ENCODE results near the gene RPL23.

The RPL23 gene

DNA sequence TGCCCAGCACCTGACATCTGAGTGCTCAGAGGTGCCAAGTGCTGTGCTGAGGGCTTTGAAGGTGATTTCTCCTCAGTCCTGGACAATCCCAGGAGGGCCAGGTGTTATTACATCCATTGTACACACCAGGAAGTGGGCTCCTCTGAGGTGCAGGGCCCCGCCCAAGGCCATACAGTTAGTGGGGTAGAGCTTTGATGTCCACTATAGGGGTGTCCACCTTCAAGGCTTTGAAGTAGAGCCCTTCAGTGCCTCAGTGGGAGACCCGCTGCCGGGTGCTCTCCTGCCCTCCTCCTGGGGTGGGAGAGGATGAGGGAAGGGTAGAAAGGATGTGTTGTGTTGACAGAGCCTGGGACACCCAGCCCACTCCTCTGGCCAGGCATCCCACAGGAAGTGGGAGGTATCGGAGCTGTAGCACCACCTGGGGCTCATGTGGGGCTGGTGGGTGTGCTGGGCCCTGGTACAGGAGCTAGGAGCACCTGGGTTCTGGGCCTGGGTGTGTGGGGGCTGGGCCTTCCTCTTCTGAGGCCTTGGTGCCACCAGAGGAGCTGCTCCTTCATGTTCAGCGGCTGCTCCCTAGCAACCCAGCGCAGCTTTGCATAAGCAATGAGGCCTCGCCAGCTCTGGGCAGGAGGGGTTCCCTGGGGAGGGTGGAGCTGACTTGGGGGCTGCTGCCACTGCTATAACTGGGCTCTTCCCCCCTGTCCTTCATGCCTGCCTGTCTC lies 23.8 kb upstream of the RPL23 start:
- H3K4me3 ChIP-seq (ENCODE audit: control insufficient read depth, low read depth, low read length): no peak overlapping the region
- no peak for DNase-seq (ENCODE audit: low read depth)
- TF ChIP-seq, protein P1, sequence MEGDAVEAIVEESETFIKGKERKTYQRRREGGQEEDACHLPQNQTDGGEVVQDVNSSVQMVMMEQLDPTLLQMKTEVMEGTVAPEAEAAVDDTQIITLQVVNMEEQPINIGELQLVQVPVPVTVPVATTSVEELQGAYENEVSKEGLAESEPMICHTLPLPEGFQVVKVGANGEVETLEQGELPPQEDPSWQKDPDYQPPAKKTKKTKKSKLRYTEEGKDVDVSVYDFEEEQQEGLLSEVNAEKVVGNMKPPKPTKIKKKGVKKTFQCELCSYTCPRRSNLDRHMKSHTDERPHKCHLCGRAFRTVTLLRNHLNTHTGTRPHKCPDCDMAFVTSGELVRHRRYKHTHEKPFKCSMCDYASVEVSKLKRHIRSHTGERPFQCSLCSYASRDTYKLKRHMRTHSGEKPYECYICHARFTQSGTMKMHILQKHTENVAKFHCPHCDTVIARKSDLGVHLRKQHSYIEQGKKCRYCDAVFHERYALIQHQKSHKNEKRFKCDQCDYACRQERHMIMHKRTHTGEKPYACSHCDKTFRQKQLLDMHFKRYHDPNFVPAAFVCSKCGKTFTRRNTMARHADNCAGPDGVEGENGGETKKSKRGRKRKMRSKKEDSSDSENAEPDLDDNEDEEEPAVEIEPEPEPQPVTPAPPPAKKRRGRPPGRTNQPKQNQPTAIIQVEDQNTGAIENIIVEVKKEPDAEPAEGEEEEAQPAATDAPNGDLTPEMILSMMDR (IDR thresholded peaks at IDR 0.05; ENCODE audit: control insufficient read depth, insufficient read depth, low read depth, low read length, missing control alignments): no peak

DNA sequence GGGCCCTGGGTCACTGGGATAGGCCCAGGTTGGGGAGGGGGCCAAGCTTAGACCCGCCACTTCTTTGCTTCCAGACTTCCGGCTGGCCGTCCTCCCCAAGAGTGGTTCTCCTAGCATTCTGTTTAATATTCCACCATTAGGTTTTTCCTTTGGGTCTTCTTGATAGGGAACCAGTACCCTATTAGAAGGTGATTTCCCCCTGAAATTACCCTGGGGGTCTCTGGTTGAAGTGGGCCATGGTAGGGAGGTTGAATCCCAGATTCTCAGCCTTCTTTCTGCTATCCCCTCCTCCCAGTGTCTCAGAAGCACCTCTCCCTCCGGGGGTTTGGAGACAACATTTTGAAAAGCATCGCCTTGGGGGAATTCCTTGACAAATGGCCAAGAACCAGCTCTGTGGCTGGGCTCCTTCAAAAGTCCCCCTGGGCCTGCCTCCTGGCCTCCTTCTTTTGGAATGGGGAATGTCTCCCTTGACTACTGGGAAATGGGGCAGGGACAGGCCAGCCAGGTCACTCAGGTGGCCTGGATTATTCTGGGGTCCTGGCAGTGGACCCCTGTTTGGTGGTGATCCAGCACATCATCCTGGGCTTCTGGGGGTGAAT lies 22.1 kb upstream of the RPL23 start:
- TF ChIP-seq, protein P1 (IDR thresholded peaks at IDR 0.05; ENCODE audit: control insufficient read depth, insufficient read depth, low read depth, low read length, missing control alignments): no peak
- H3K4me3 ChIP-seq (ENCODE audit: control insufficient read depth, low read depth, low read length): no peak overlapping the region
- no peak for DNase-seq (ENCODE audit: low read depth)

DNA sequence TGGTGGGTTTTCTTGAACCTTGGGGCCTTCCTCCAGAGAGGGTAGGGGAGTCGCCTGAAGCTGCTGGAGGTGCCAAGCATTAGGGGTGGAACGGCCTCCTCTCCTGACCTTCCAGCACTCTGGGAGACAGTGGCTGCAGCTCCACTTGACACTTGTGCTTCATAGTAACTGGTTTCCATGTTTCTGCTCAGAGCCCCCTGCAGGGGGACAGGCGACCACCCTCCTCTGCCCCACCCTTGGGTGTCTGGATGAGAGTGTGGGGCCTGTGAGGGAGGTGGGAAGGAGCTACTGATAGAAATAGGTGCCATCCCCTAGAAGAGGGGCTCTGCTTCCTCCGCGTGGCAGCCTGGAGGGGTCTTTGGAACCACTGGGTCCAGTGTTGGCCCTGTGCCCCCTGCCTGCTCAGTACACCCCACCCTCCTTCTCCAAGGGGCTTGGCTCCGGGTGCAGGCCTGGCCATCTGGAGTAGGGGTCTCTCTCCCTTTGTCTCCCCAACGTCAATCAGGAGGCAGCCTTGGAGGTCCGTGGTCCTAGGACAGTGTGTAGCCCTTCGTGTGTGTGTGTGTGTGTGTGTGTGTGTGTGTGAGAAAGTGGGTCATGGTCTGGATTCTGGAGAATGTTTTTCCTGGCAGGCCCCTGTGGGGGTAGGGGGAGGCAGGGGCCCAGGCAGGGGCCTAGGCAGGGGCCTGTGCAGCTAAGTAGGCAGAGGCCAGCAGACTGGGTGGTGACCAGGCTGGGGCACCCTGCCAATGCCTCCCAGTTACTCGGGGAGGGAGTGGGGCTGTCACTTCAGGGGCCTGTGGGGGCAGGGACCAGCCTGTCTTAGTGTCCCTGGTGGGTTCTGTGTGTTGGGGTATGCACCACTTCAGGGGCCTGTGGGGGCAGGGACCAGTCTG lies 21.2 kb upstream of the RPL23 start:
- H3K4me3 ChIP-seq (ENCODE audit: control insufficient read depth, low read depth, low read length): peak overlapping the region; percentile 14
- no peak for DNase-seq (ENCODE audit: low read depth)
- TF ChIP-seq, protein P1 (IDR thresholded peaks at IDR 0.05; ENCODE audit: control insufficient read depth, insufficient read depth, low read depth, low read length, missing control alignments): no peak

DNA sequence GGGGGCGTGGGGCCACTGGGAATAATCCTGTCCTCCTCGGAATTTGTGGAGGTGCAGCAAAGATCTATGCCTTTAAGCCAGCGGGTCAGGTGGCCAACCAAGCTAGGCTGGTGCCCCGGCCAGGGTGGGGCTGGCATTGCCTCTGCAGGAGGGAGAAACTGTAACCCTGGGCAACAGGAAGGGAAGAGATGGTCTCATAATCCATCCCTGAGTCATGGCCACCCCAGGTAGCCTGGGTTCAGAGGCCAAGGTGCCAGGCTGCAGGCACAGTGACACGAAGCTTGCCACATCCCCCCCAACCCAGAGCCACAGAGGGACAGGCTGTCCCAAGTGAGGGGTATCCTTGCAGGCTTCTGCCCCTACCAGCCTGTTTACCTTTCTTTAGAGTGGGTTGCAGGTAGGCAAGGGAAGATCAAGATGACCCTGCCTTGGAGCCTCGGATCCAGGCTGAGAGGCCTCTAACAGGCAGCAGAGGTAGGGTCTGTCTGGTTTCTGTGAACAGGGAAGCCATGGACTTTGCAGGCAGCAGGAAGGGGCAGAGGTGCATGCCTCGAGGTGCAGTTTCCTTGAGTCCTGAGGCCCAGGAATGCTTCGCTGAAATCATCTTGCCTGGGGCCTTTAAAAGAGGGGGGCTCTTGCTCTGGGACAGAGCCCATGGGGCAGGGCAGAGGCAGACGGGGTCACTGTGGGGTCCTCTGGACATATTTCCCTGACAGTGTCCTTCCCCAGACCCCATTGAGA lies 20.3 kb upstream of the RPL23 start:
- peak overlapping the region; percentile 3 for H3K4me3 ChIP-seq (ENCODE audit: control insufficient read depth, low read depth, low read length)
- TF ChIP-seq, protein P1 (IDR thresholded peaks at IDR 0.05; ENCODE audit: control insufficient read depth, insufficient read depth, low read depth, low read length, missing control alignments): no peak
- no peak for DNase-seq (ENCODE audit: low read depth)

DNA sequence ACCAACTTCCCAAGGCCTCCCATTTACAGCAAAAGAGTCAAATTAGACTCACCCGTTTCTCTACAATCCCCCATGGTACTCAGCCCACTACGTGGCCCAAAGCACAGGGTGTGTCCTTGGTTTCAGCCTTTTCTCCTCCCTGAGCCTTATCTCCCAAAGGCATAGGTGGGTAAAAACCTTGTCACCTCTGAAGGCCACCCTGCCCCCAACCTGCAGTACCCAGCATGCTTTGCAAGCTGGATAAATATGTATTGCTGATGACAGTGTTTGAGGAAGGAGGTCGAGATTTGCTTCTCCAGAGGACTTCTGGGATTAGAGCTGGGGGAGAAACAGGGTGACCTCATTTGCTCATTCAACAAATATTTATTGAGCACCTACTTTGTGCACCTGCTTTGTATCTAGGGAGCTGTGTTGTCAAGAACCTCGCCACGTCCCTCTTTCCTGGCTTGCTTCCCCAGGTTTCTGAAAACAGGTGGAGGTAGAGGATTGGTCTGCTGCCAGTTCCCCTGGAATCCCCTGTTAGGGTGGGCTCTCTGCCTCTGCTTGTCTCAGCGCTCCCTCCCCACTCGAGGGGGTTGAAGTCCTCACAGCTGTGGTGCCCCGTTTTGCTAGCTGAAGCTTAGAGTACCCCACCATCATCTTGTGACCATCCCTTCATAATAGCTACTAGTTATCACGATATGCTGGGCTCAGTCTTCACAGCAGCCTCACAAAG lies 19.3 kb upstream of the RPL23 start:
- no peak for DNase-seq (ENCODE audit: low read depth)
- H3K4me3 ChIP-seq (ENCODE audit: control insufficient read depth, low read depth, low read length): peak overlapping the region; percentile 11; the same call in 1 of the 2 replicates
- TF ChIP-seq, protein P1 (IDR thresholded peaks at IDR 0.05; ENCODE audit: control insufficient read depth, insufficient read depth, low read depth, low read length, missing control alignments): no peak

Data from AG09309 (cell line).